Measurements from ENCODE around the gene TMEM41B. TPM values are rescaled to one million over a fixed set of nuclear protein-coding genes. Genes with fewer than 3 reads are reported as not detected.
"Not testable (repeated sequence)": the region's sequence is repeated elsewhere in the genome, so short reads cannot be mapped to it uniquely, and the experiment has no call there.

The TMEM41B gene
- total RNA-seq, 1 experiment from 2014 or later, result 72.0 TPM

DNA sequence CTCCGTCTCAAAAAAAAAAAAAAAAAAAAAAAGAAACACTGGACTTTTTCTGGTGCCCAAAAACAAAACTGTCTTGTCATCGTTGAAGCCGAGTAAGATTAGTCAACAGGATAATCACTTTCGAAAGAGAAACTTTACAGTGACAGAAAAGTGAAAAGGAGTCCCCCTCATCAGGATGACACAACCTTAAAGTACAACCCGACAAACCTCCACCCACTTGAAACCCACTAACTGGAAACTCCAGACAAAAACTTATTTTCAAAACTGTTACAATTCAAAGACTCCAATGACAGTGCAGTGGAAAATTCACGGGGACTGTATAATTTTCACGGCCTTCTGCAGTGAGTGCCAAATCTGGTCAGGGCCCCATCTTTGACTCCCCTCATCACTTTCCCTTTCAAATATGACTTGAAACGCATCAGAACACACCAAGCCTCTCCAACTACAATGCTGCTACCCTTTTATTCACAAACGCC is 50.5 kb downstream of the TMEM41B start:
- peaks cover 24% of the 10 kb centered on the region for H3K36me3 Mint-ChIP-seq (ENCODE audit: insufficient read depth, unreplicated experiment)
- peak overlapping the region; percentile 88 for H3K4me3 Mint-ChIP-seq (ENCODE audit: low read depth, unreplicated experiment)
- peak overlapping the region; percentile 85 for H3K27ac Mint-ChIP-seq (ENCODE audit: unreplicated experiment)
- BruUV-seq (replicated peaks), result TSS peak; percentile 72
- H3K27me3 Mint-ChIP-seq (ENCODE audit: unreplicated experiment), result no peaks in the 10 kb centered on the region
- peaks cover 21% of the 10 kb centered on the region for H3K4me1 Mint-ChIP-seq (ENCODE audit: low read depth, unreplicated experiment)
- CTCF ChIA-PET, result no interaction called here
- intact Hi-C loops (cut with micrococcal nuclease; ENCODE audit: unreplicated experiment), result no loop called here
- DNase-seq, result no peak
- H3K9me3 Mint-ChIP-seq (ENCODE audit: low read depth, unreplicated experiment), result no peaks in the 10 kb centered on the region
- TF ChIP-seq, protein P1, sequence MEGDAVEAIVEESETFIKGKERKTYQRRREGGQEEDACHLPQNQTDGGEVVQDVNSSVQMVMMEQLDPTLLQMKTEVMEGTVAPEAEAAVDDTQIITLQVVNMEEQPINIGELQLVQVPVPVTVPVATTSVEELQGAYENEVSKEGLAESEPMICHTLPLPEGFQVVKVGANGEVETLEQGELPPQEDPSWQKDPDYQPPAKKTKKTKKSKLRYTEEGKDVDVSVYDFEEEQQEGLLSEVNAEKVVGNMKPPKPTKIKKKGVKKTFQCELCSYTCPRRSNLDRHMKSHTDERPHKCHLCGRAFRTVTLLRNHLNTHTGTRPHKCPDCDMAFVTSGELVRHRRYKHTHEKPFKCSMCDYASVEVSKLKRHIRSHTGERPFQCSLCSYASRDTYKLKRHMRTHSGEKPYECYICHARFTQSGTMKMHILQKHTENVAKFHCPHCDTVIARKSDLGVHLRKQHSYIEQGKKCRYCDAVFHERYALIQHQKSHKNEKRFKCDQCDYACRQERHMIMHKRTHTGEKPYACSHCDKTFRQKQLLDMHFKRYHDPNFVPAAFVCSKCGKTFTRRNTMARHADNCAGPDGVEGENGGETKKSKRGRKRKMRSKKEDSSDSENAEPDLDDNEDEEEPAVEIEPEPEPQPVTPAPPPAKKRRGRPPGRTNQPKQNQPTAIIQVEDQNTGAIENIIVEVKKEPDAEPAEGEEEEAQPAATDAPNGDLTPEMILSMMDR (IDR thresholded peaks at IDR 0.05; ENCODE audit: unreplicated experiment), result no peak

DNA sequence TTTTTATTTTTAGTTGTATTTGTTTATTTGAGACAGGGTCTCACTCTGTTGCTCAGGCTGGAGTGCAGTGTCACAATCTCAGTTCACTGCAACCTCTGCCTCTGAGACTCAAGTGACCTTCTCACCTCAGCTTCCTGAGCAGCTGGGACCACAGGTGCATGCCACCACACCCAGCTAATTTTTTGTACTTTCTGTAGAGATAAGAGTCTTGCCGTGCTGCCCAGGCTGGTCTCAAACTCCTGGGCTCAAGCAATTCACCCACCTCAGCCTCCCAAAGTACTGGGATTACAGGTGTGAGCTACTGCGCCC is 53.6 kb downstream of the TMEM41B start:
- peaks cover 21% of the 10 kb centered on the region for H3K4me1 Mint-ChIP-seq (ENCODE audit: low read depth, unreplicated experiment)
- CTCF ChIA-PET, result interaction anchor here (0.6 kb wide), 1 partner anchor 38 kb away, joined by 4 read pairs; no protein-coding TSS in a partner anchor
- BruUV-seq (replicated peaks); H3K9me3 Mint-ChIP-seq (ENCODE audit: low read depth, unreplicated experiment); intact Hi-C loops (cut with micrococcal nuclease; ENCODE audit: unreplicated experiment); DNase-seq; H3K27me3 Mint-ChIP-seq (ENCODE audit: unreplicated experiment); H3K4me3 Mint-ChIP-seq (ENCODE audit: low read depth, unreplicated experiment); H3K27ac Mint-ChIP-seq (ENCODE audit: unreplicated experiment): not testable (repeated sequence)
- H3K36me3 Mint-ChIP-seq (ENCODE audit: insufficient read depth, unreplicated experiment), result peaks cover 20% of the 10 kb centered on the region

DNA sequence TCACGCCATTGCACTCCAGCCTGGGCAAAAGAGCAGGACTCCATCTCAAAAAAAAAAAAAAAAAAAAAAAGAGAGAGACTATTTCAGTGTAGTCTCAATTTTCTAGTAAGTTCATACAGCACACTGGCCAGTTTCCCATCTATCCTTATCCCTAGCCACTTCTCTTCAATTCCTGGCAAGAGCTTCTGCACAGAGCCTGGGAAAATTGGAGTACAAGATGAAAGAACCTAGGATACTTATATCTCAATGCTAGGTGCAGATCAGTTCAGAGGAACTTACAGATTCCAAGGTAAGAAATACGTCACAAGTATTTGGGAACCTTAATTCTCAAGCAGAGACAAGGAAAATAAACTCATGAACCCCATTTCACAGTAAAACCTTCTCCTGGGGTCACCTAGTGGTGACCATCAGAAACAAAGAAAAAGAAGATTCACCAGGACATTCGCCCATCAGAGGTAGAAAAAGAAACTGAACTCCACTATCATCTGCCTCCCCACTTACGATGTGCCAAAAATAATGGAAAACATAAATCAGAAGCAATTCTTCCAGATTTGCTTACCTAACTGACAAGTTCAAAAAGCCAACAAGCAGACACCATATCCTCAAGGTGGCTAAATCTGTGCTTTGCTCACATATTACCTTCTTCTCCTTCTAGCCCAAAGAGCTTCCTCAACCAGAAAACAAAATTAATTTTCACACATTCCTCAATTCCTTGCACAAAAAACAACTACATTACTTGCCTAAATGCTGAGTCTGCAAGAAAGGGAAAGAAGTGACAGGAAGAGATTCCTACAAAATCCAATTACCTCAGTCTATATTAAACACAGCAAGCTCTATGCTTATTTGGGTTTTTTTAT is 54.2 kb downstream of the TMEM41B start:
- TF ChIP-seq, protein P1 (IDR thresholded peaks at IDR 0.05; ENCODE audit: unreplicated experiment), result no peak
- Mint-ChIP-seq H3K4me3 (ENCODE audit: low read depth, unreplicated experiment) (no peak overlapping the region), H3K4me1 (ENCODE audit: low read depth, unreplicated experiment) (peaks cover 21% of the 10 kb centered on the region), H3K27ac (ENCODE audit: unreplicated experiment) (no peak overlapping the region), H3K36me3 (ENCODE audit: insufficient read depth, unreplicated experiment) (peaks cover 14% of the 10 kb centered on the region), H3K27me3 (ENCODE audit: unreplicated experiment) (no peaks in the 10 kb centered on the region), H3K9me3 (ENCODE audit: low read depth, unreplicated experiment) (no peaks in the 10 kb centered on the region)
- no peak for DNase-seq
- BruUV-seq (replicated peaks), result no TSS peak
- CTCF ChIA-PET, result interaction anchor here (0.6 kb wide), 1 partner anchor 39 kb away, joined by 4 read pairs; no protein-coding TSS in a partner anchor
- intact Hi-C loops (cut with micrococcal nuclease; ENCODE audit: unreplicated experiment), result no loop called here

DNA sequence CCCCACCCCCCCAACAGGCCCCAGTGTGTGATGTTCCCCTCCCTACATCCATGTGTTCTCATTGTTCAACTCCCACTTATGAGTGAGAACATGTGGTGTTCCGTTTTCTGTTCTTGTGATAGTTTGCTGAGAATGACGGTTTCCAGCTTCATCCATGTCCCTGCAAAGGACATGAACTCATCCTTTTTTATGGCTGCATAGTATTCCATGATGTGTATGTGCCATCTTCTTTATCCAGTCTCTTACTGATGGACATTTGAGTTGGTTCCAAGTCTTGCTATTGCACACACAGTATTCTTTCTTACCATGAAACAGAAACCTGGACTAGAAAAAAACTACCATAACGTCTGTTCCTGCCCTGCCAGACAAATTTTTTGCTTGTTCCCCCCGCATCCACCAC is 56.1 kb downstream of the TMEM41B start:
- H3K36me3 Mint-ChIP-seq (ENCODE audit: insufficient read depth, unreplicated experiment); DNase-seq; intact Hi-C loops (cut with micrococcal nuclease; ENCODE audit: unreplicated experiment); H3K4me3 Mint-ChIP-seq (ENCODE audit: low read depth, unreplicated experiment); BruUV-seq (replicated peaks); CTCF ChIA-PET; H3K27ac Mint-ChIP-seq (ENCODE audit: unreplicated experiment); H3K9me3 Mint-ChIP-seq (ENCODE audit: low read depth, unreplicated experiment); H3K27me3 Mint-ChIP-seq (ENCODE audit: unreplicated experiment): not testable (repeated sequence)
- H3K4me1 Mint-ChIP-seq (ENCODE audit: low read depth, unreplicated experiment), result peaks cover 21% of the 10 kb centered on the region

DNA sequence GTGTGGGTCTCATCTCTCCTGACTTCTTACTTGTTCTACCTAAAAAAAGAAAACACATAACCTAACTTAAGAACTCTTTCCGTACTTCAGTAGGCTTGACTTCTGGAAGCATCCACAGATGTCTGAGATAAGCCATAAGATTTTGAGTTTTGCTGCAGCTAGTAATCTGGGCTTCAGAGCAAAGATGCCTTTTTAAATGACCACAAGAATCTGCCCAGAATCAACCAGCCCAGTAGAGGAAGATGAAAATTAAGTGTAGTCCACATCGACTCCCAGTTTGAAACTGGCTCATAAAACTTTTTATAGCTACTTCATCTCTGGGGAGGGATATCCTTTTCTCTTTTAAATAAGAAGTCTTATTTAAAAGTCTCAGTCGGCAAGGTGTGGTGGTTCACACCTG is 60.0 kb downstream of the TMEM41B start:
- no peaks in the 10 kb centered on the region for H3K27me3 Mint-ChIP-seq (ENCODE audit: unreplicated experiment)
- CTCF ChIA-PET, result interaction anchor here (1.0 kb wide), 1 partner anchor 13 kb away, joined by 3 read pairs; no protein-coding TSS in a partner anchor
- no peaks in the 10 kb centered on the region for H3K36me3 Mint-ChIP-seq (ENCODE audit: insufficient read depth, unreplicated experiment)
- intact Hi-C loops (cut with micrococcal nuclease; ENCODE audit: unreplicated experiment), result no loop called here
- DNase-seq, result no peak
- no peak overlapping the region for H3K27ac Mint-ChIP-seq (ENCODE audit: unreplicated experiment)
- BruUV-seq (replicated peaks), result no TSS peak
- no peak overlapping the region for H3K4me3 Mint-ChIP-seq (ENCODE audit: low read depth, unreplicated experiment)
- no peaks in the 10 kb centered on the region for H3K4me1 Mint-ChIP-seq (ENCODE audit: low read depth, unreplicated experiment)
- TF ChIP-seq, protein P1 (IDR thresholded peaks at IDR 0.05; ENCODE audit: unreplicated experiment), result no peak
- no peaks in the 10 kb centered on the region for H3K9me3 Mint-ChIP-seq (ENCODE audit: low read depth, unreplicated experiment)

Data from Calu3 (cell line).